ENCODE results near the gene ITIH4. TPM values are rescaled to one million over a fixed set of nuclear protein-coding genes. Genes with fewer than 3 reads are reported as not detected.
A peak's percentile ranks its signal among the peaks of the same experiment; 100 is the strongest.

Gene ITIH4
- polyA plus RNA-seq, 6 donors from 2014 or later, result not detected

- DNase-seq (no peak), ATAC-seq (ENCODE audit: low read depth in 2 of 2) (no peak)
- no peak overlapping the region for H3K4me3 Mint-ChIP-seq
- no peaks in the 10 kb centered on the region for H3K27me3 Mint-ChIP-seq
- peaks cover 21 to 24% of the 10 kb centered on the region in 2 donors for H3K36me3 Mint-ChIP-seq
- H3K27ac Mint-ChIP-seq, result peak overlapping the region in 2 of 6 donors; percentile 17 to 48
- H3K9me3 Mint-ChIP-seq, result peaks cover 0 to 23% (median 16%) of the 10 kb centered on the region in 7 donors
- peaks cover 5 to 11% (median 5%) of the 10 kb centered on the region in 3 donors for H3K4me1 Mint-ChIP-seq
Measured at GRCh38 chr3:52860424-52860768, 29.9 kb upstream of the ITIH4 start.

- peaks cover 16 to 19% of the 10 kb centered on the region in 2 donors for H3K36me3 Mint-ChIP-seq
- no peak for DNase-seq
- H3K27ac Mint-ChIP-seq, result peak overlapping the region in 1 of 6 donors; percentile 17
- no peak for ATAC-seq (ENCODE audit: low read depth in 2 of 2)
- H3K27me3 Mint-ChIP-seq, result no peaks in the 10 kb centered on the region
- peaks cover 5 to 11% (median 5%) of the 10 kb centered on the region in 3 donors for H3K4me1 Mint-ChIP-seq
- H3K4me3 Mint-ChIP-seq, result no peak overlapping the region
- peaks cover 0 to 18% (median 12%) of the 10 kb centered on the region in 7 donors for H3K9me3 Mint-ChIP-seq
Measured at GRCh38 chr3:52859686-52860423, 29.4 kb upstream of the ITIH4 start.

DNA sequence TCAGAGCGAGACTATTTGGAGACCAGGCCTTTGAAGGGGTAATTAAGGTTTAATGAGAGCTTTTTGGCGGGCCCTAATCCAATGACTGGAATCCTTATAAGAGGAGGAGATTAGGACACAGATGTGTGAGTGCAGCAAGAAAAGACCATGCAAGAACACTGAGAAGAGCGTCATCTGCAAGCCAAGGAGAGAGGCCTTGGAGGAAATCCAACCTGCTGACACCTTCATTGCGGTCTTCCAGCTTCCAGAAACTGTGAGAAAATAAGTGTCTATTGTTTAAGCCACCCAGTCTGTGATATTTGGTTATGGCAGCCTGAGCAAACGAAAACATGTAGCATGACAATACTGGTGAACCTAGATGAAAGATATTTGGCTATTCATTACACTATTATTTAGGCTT is 27.4 kb upstream of the ITIH4 start:
- no peaks in the 10 kb centered on the region for H3K27me3 Mint-ChIP-seq
- peaks cover 0 to 4% (median 0%) of the 10 kb centered on the region in 7 donors for H3K9me3 Mint-ChIP-seq
- H3K4me1 Mint-ChIP-seq, result peaks cover 0 to 11% (median 5%) of the 10 kb centered on the region in 3 donors
- no peak overlapping the region for H3K4me3 Mint-ChIP-seq
- peak overlapping the region in 2 of 6 donors; percentile 35 to 89 for H3K27ac Mint-ChIP-seq
- H3K36me3 Mint-ChIP-seq, result peaks cover 8 to 14% of the 10 kb centered on the region in 2 donors
- ATAC-seq (ENCODE audit: low read depth in 2 of 2), result no peak
- DNase-seq, result no peak

GRCh38 chr3:52857133-52857532 is 26.7 kb upstream of the ITIH4 start:
- Mint-ChIP-seq H3K27ac (peak overlapping the region in 1 of 6 donors; percentile 60), H3K9me3 (no peaks in the 10 kb centered on the region), H3K4me3 (no peak overlapping the region), H3K36me3 (peaks cover 3 to 9% of the 10 kb centered on the region in 2 donors), H3K27me3 (no peaks in the 10 kb centered on the region), H3K4me1 (peaks cover 0 to 11% (median 5%) of the 10 kb centered on the region in 3 donors)
- DNase-seq, result no peak
- no peak for ATAC-seq (ENCODE audit: low read depth in 2 of 2)

DNA sequence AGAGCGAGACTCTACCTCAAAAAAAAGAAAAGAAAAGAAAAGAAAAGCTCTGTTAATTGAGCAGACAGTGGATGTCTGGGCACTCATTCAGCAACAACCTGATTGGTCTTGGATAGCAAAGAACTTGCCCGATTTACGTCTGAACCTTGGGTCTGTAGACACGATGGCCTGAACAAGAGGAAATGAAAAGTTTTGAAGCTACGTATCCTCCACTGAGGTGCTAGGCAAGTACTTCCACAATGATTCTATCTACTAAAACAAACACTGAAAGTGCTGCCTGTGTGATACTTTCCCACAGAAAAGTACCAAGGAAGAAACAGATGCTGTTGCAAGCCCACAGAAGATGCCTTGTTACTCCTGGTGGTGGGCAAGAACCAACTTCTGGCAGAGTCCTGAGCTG is 26.2 kb upstream of the ITIH4 start:
- DNase-seq, result no peak
- H3K27ac Mint-ChIP-seq, result no peak overlapping the region
- peaks cover 0 to 11% (median 5%) of the 10 kb centered on the region in 3 donors for H3K4me1 Mint-ChIP-seq
- H3K4me3 Mint-ChIP-seq, result no peak overlapping the region
- H3K36me3 Mint-ChIP-seq, result peaks cover 3 to 9% of the 10 kb centered on the region in 2 donors
- no peaks in the 10 kb centered on the region for H3K9me3 Mint-ChIP-seq
- no peaks in the 10 kb centered on the region for H3K27me3 Mint-ChIP-seq
- ATAC-seq (ENCODE audit: low read depth in 2 of 2), result no peak

GRCh38 chr3:52854013-52854412 is 23.5 kb upstream of the ITIH4 start:
- Mint-ChIP-seq H3K4me1 (peaks cover 0 to 5% (median 3%) of the 10 kb centered on the region in 3 donors), H3K27ac (no peak overlapping the region)

GRCh38 chr3:52852419-52852818 is 21.9 kb upstream of the ITIH4 start:
- no peaks in the 10 kb centered on the region for H3K9me3 Mint-ChIP-seq
- peak overlapping the region in 1 of 6 donors; percentile 64 for H3K27ac Mint-ChIP-seq
- DNase-seq (no peak), ATAC-seq (ENCODE audit: low read depth in 2 of 2) (no peak)
- peaks cover 0 to 5% (median 3%) of the 10 kb centered on the region in 3 donors for H3K4me1 Mint-ChIP-seq
- peaks cover 0 to 3% of the 10 kb centered on the region in 2 donors for H3K36me3 Mint-ChIP-seq
- H3K27me3 Mint-ChIP-seq, result no peaks in the 10 kb centered on the region
- no peak overlapping the region for H3K4me3 Mint-ChIP-seq

More at GRCh38 chr3:52854013-52854412, 23.5 kb upstream of the ITIH4 start:
- ATAC-seq (ENCODE audit: low read depth in 2 of 2) (no peak), DNase-seq (no peak)
- H3K4me3 Mint-ChIP-seq, result no peak overlapping the region
- no peaks in the 10 kb centered on the region for H3K27me3 Mint-ChIP-seq
- H3K9me3 Mint-ChIP-seq, result no peaks in the 10 kb centered on the region
- peaks cover 0 to 3% of the 10 kb centered on the region in 2 donors for H3K36me3 Mint-ChIP-seq

DNA sequence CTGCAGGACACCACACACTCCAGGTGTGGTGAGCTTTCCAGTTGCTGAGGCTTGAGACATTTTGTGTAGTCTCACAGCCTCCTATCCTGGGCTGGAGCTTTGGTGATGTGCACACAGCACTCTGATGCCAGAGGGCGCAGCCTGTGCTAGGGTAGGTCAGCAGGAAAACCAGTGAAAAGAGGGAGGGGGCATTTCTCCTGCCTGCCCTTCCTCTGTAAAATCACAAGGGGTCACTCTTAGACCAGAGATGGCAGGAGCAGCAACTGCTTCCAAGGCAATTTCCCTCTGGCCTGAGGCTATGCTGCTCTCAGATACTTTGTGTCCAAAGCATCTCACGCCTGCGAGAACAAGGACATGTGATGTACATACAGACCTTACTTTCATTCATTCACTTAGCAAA is 20.9 kb upstream of the ITIH4 start:
- ATAC-seq (ENCODE audit: low read depth in 2 of 2) (peak; percentile 48 to 54), DNase-seq (peak; percentile 24)
- no peaks in the 10 kb centered on the region for H3K9me3 Mint-ChIP-seq
- H3K4me1 Mint-ChIP-seq, result peaks cover 3 to 5% (median 4%) of the 10 kb centered on the region in 3 donors
- H3K4me3 Mint-ChIP-seq, result no peak overlapping the region
- no peaks in the 10 kb centered on the region for H3K36me3 Mint-ChIP-seq
- peak overlapping the region in 1 of 6 donors; percentile 36 for H3K27ac Mint-ChIP-seq
- no peaks in the 10 kb centered on the region for H3K27me3 Mint-ChIP-seq

DNA sequence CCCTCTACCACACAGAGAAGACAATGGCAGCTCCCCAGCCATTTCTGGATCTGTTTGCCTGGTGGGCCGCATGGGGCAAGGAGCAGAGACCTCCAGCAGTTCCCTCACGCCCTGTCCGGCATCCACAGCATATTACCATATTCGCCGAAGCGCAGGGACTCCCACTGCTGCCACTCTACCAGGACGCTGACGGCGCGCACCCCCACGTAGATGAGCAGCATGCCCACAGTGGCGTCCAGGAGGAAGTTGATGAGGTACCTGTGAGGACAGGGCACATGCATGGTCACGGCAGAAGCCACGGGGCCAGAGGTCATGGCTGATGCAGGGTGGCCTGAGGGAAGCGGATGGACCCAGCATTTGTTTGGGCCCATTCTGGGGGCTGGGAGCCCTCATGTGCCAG is 19.2 kb upstream of the ITIH4 start:
- ATAC-seq (ENCODE audit: low read depth in 2 of 2), result no peak
- Mint-ChIP-seq H3K4me3 (no peak overlapping the region), H3K27me3 (no peaks in the 10 kb centered on the region), H3K36me3 (no peaks in the 10 kb centered on the region), H3K4me1 (peaks cover 0 to 5% (median 3%) of the 10 kb centered on the region in 3 donors), H3K9me3 (peaks cover 0 to under 1% (median 0%) of the 10 kb centered on the region in 7 donors), H3K27ac (peak overlapping the region in 1 of 6 donors; percentile 85)
- DNase-seq, result no peak

- Mint-ChIP-seq H3K9me3 (peaks cover 0 to 2% (median 0%) of the 10 kb centered on the region in 7 donors), H3K4me3 (no peak overlapping the region), H3K36me3 (no peaks in the 10 kb centered on the region), H3K4me1 (peaks cover 0 to 5% (median 3%) of the 10 kb centered on the region in 3 donors), H3K27me3 (no peaks in the 10 kb centered on the region), H3K27ac (no peak overlapping the region)
- no peak for DNase-seq
- ATAC-seq (ENCODE audit: low read depth in 2 of 2), result no peak
Measured at GRCh38 chr3:52848617-52849016, 18.1 kb upstream of the ITIH4 start.

DNA sequence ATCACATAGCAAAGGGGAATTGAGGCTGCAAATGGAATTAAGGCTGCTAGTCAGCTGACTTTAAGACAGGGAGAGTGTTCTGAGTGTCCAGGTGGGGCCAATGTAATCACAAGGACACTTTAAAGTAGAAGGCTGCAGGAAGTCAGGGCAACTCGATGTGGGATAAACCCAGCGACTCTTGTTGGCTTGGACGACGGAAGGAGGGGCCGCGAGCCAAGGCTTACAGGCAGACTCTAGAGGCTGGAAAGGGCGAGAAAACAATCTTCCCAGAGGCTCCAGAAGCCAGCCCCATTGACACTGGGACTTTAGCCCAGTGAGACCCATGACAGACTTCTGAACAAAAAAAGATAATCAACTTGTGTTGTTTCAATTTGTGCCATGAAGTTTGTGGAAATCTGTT is 17.3 kb upstream of the ITIH4 start:
- ATAC-seq (ENCODE audit: low read depth in 2 of 2), result no peak
- Mint-ChIP-seq H3K27ac (peak overlapping the region in 1 of 6 donors; percentile 42), H3K36me3 (peaks cover 0 to 2% of the 10 kb centered on the region in 2 donors), H3K4me1 (peaks cover 0 to 5% (median 3%) of the 10 kb centered on the region in 3 donors), H3K4me3 (no peak overlapping the region), H3K27me3 (no peaks in the 10 kb centered on the region), H3K9me3 (peaks cover 0 to 2% (median 0%) of the 10 kb centered on the region in 7 donors)
- no peak for DNase-seq

DNA sequence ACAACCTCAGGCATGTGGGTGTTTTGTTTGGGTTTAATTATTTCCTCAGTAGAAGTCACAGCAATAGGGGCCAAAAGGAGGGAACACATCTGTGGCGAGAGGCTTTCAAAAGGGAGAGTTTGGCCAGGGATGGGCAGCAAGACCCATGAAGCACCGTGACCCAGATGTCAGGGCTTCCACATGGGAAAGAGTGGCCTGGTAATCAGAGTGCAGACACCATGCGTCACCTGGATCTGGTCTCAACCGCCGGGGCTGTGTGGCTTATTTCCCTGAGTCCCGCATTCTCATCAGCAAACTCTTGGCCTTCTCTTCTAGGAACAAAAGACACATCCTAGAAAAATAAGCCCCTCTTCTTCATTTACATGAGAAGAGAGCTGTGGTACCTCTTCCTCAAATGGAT is 16.8 kb upstream of the ITIH4 start:
- Mint-ChIP-seq H3K4me1 (peaks cover 0 to 5% (median 3%) of the 10 kb centered on the region in 3 donors), H3K36me3 (peaks cover 0 to 6% of the 10 kb centered on the region in 2 donors), H3K27me3 (no peaks in the 10 kb centered on the region), H3K27ac (peak overlapping the region in 1 of 6 donors; percentile 18), H3K4me3 (no peak overlapping the region), H3K9me3 (peaks cover 0 to 2% (median 0%) of the 10 kb centered on the region in 7 donors)
- DNase-seq (no peak), ATAC-seq (ENCODE audit: low read depth in 2 of 2) (no peak)

DNA sequence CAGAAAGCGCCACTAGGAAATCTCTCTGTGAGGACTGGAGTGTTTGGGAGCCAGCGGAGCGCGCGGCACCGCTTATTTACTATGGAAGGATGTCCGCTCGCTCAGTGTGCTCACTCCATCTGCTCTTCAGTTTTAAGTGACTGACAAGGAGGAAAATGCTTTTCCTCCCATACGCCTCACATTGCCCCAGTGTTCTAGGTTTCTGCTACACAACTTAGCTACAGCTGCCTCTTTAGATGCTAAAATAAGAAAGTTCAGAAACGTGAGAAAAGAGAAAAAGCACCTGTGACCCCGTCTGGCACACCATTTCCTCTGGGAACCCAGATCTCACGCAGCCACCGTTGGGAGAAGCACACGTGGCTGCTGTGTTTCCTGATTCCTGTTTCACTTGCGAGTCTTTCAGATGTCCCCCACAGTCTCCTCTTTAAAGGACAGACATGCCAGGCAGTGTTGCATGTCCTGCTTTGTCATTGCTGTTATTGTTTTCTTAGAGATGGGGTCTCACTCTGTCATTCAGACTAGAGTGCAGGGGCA is 16.0 kb upstream of the ITIH4 start:
- peaks cover 0 to 5% (median 3%) of the 10 kb centered on the region in 3 donors for H3K4me1 Mint-ChIP-seq
- no peak for DNase-seq
- peak overlapping the region in 3 of 6 donors; percentile 50 to 69 (median 65) for H3K27ac Mint-ChIP-seq
- H3K36me3 Mint-ChIP-seq, result peaks cover 0 to 14% of the 10 kb centered on the region in 2 donors
- no peak for ATAC-seq (ENCODE audit: low read depth in 2 of 2)
- H3K9me3 Mint-ChIP-seq, result peaks cover 0 to 2% (median 0%) of the 10 kb centered on the region in 7 donors
- no peaks in the 10 kb centered on the region for H3K27me3 Mint-ChIP-seq
- no peak overlapping the region for H3K4me3 Mint-ChIP-seq

Measured in naive B cell (primary cell).